K562 (cell line): ENCODE data around the gene FAM174B. TPM values are rescaled to one million over a fixed set of nuclear protein-coding genes. Genes with fewer than 3 reads are reported as not detected.
A peak's percentile ranks its signal among the peaks of the same experiment; 100 is the strongest.

Experiments
- ATAC-seq: fragments of 200-7000 bp; cut with Tn5 transposase; 3 replicates; pipeline ENCODE4 v1.9.1; 2020; ENCODE audit warnings: moderate library complexity
- BruUV-seq: library from RNA; stranded (reverse); fragments of 400-500 nt; replicated peaks from 2 replicates; lab custom pipeline; 2021; lab: Mats Ljungman, UMichigan
- CTCF ChIA-PET: fragments of 300-600 bp; formaldehyde crosslinking; extraction: SDS; loops from one replicate; lab custom pipeline; 2021; ENCODE audit warnings: low intra/inter-chr PET ratio; lab: Yijun Ruan, JAX
- POLR2A ChIA-PET: fragments of 300-600, 350-650 bp; sonication (Branson Sonifier 250); formaldehyde crosslinking; extraction: SDS; loops from one replicate; lab custom pipeline; 2021; ENCODE audit warnings: antibody characterized with exemption, inconsistent platforms; lab: Yijun Ruan, JAX
- DNase-seq, 4 experiments: peaks; one replicate each; pipeline versions ENCODE4 v3.0.0 to v3.0.0-alpha.2; 2011 to 2018; ENCODE audit warnings: low spot score in 3 of 4, mixed read lengths in 3 of 4; ENCODE audit errors: extremely low read depth in 1 of 4
- FAIRE-seq: peaks from 2 replicates; lab custom pipeline; 2011; peaks lifted over from hg19 to GRCh38; lab: Jason Lieb, UNC
- H2AFZ ChIP-seq: 2 replicates; pipeline ENCODE4 v1.6.0; 2011; ENCODE audit warnings: low read depth, low read length, control low read depth, inconsistent platforms
- H3K27ac ChIP-seq: fragments of 200-600 bp; 3 replicates; pipeline ENCODE4 v1.8.0; 2011; ENCODE audit warnings: low read depth, mild to moderate bottlenecking, control low read depth, inconsistent platforms, low read length, moderate library complexity, mixed read lengths; ENCODE audit errors: extremely low read depth
- H3K27me3 ChIP-seq, 2 experiments: fragments of 300-600 bp in 1 of 2; 2 replicates in 1 of 2; 3 replicates in 1 of 2; pipeline versions ENCODE4 v1.6.0 to v1.8.0; 2011; ENCODE audit warnings: inconsistent platforms in 2 of 2, low read length in 2 of 2, mild to moderate bottlenecking in 1 of 2, mixed read lengths in 1 of 2, moderate library complexity in 1 of 2; ENCODE audit not compliant: control insufficient read depth in 2 of 2, insufficient read depth in 2 of 2
- H3K36me3 ChIP-seq: fragments of 300-600 bp; 3 replicates; pipeline ENCODE4 v1.8.0; 2011; ENCODE audit warnings: mild to moderate bottlenecking, low read length, inconsistent platforms; ENCODE audit not compliant: control insufficient read depth, insufficient read depth
- H3K4me1 ChIP-seq, 2 experiments: fragments of 200-600 bp in 1 of 2; replicated peaks in 1 of 2; 2 replicates in 1 of 2; 3 replicates in 1 of 2; pipeline versions ENCODE4 v1.5.1 to v1.8.0; 2011; ENCODE audit warnings: inconsistent platforms in 2 of 2, low read length in 2 of 2, mild to moderate bottlenecking in 1 of 2, mixed read lengths in 1 of 2, moderate library complexity in 1 of 2; ENCODE audit not compliant: control insufficient read depth in 2 of 2, insufficient read depth in 2 of 2
- H3K4me2 ChIP-seq: 2 replicates; pipeline ENCODE4 v1.6.1; 2011; ENCODE audit warnings: low read length, control low read depth, inconsistent platforms, mixed read lengths; ENCODE audit not compliant: insufficient read depth
- H3K4me3 ChIP-seq: fragments of 200-600 bp; sonication (generic), shearing (Covaris generic); 2 replicates; pipeline ENCODE4 v1.5.1; 2016; ENCODE audit warnings: control low read depth, inconsistent platforms
- H3K79me2 ChIP-seq: fragments of 200-600 bp; 3 replicates; pipeline ENCODE4 v1.8.0; 2011; ENCODE audit warnings: low read length, inconsistent platforms; ENCODE audit not compliant: control insufficient read depth, insufficient read depth
- H3K9ac ChIP-seq, 2 experiments: 2 replicates each; pipeline versions ENCODE4 v1.6.0 to v1.6.1; 2011; ENCODE audit warnings: low read depth in 2 of 2, low read length in 2 of 2, control low read depth in 1 of 2, inconsistent platforms in 1 of 2, mild to moderate bottlenecking in 1 of 2, mixed read lengths in 1 of 2; ENCODE audit not compliant: insufficient read depth in 1 of 2
- H3K9me1 ChIP-seq: one replicate; pipeline ENCODE4 v1.6.0; 2011; ENCODE audit warnings: inconsistent platforms, mild to moderate bottlenecking, low read length, moderate library complexity; ENCODE audit not compliant: control insufficient read depth, insufficient read depth
- H3K9me3 ChIP-seq: replicated peaks from 2 replicates; pipeline ENCODE4 v1.5.1; 2011; ENCODE audit warnings: low read depth, low read length, inconsistent platforms; ENCODE audit not compliant: control insufficient read depth, insufficient read depth
- H4K20me1 ChIP-seq: replicated peaks from 2 replicates; pipeline ENCODE4 v1.6.1; 2011; ENCODE audit warnings: low read length, inconsistent platforms, mixed read lengths; ENCODE audit not compliant: control insufficient read depth, insufficient read depth
- HMBOX1 ChIP-seq: sonication (generic); IDR thresholded peaks from 2 replicates; pipeline ENCODE4 v1.6.1; 2016
- RAD21 ChIP-seq, 2 experiments: fragments of 250-450 bp in 1 of 2; fragments of 450-650 bp in 1 of 2; sonication (Bioruptor Pico) in 1 of 2; formaldehyde crosslinking in 1 of 2; IDR thresholded peaks in 1 of 2; conservative IDR thresholded peaks in 1 of 2; 2 replicates each; pipeline versions ENCODE4 v1.4.0 to v1.8.0; 2020 to 2022; ENCODE audit warnings: mild to moderate bottlenecking in 2 of 2, moderate library complexity in 1 of 2
- ZNF384 ChIP-seq: IDR thresholded peaks from 2 replicates; pipeline ENCODE4 v1.6.1; 2012; ENCODE audit warnings: low read depth, low read length, improper control_type of control experiment
- ZNF41 ChIP-seq: fragments of 250-450 bp; sonication (Bioruptor Pico); conservative IDR thresholded peaks from 2 replicates; pipeline ENCODE4 v1.4.0; 2020; ENCODE audit warnings: mild to moderate bottlenecking
- ZSCAN29 ChIP-seq: fragments of 450-650 bp; IDR thresholded peaks from 2 replicates; pipeline ENCODE4 v1.6.1; 2017
- WGBS: fragments of 100-300 bp; shearing (Covaris generic); methylation state at CpG from one replicate; pipeline ENCODE4 v1.1.6; 2016; ENCODE audit warnings: low coverage, mixed read lengths; ENCODE audit not compliant: insufficient coverage; ENCODE audit errors: missing lambda C conversion rate; 5-methylcytosine and 5-hydroxymethylcytosine counted together
- in situ Hi-C: fragments of 300-500 bp; cut with MboI; formaldehyde crosslinking; loops from 4 replicates; pipeline ENCODE4 v1.15.0; 2018; ENCODE audit warnings: inconsistent platforms, mixed read lengths
- intact Hi-C: fragments of 100-400 bp; cut with micrococcal nuclease; formaldehyde crosslinking; loops from 2 replicates; pipeline ENCODE4 v1.14.2; 2022
- polyA plus RNA-seq, 8 experiments: library from polyadenylated mRNA; depleted of rRNA in 4 of 8; stranded (reverse) in 5 of 8; unstranded in 3 of 8; fragments of >200 nt; fragmentation: Nextera tagmentation in 2 of 8; fragmentation: Illumina TruSeq in 1 of 8; extraction: Ambion mirVana in 2 of 8; extraction: Trizol in 1 of 8; gene quantifications; 2 replicates each; pipeline versions ENCODE4 v1.2.1 to v1.2.3, GENCODE V29; 2011 to 2014; ENCODE audit warnings: inconsistent platforms in 1 of 8, missing spikeins in 1 of 8
- total RNA-seq, 7 experiments: library from RNA; depleted of rRNA in 6 of 7; stranded (reverse); fragments of >200 nt in 6 of 7; fragmentation: Illumina TruSeq in 2 of 7; extraction: Trizol in 2 of 7; gene quantifications; 2 replicates each; pipeline versions ENCODE4 v1.2.1 to v1.2.3, GENCODE V29; 2011 to 2021; ENCODE audit warnings: low replicate concordance in 1 of 7
- TF ChIP-seq, protein P1 (sequence below): IDR thresholded peaks from 2 replicates; pipeline ENCODE4 v1.6.1; 2011; ENCODE audit warnings: borderline replicate concordance, low read depth, mild to moderate bottlenecking, moderate library complexity, low read length; ENCODE audit not compliant: insufficient read depth, poor library complexity, severe bottlenecking
- TF ChIP-seq, protein P2 (sequence below), 3 experiments: IDR thresholded peaks in 2 of 3; conservative IDR thresholded peaks in 1 of 3; 2 replicates each; pipeline ENCODE4 v1.5.1; 2011 to 2012; ENCODE audit warnings: low read length in 3 of 3, mild to moderate bottlenecking in 3 of 3, control low read depth in 2 of 3, improper control_type of control experiment in 1 of 3, inconsistent platforms in 1 of 3, low read depth in 1 of 3, mixed read lengths in 1 of 3, moderate library complexity in 1 of 3; ENCODE audit not compliant: insufficient read depth in 2 of 3

FAM174B gene
- total and polyA plus RNA-seq, 9 of the 15 experiments (the other 6 are each of a cell fraction or from before 2014, with no cell fraction given): 0.39 to 2.7 (median 1.9) TPM; not detected in 1

- H3K4me1 ChIP-seq: peaks cover 0 to 8% of the 10 kb centered on the region in 2 experiments; a peak in 3 of 5 replicates
- H2AFZ ChIP-seq: no peak overlapping the region
- DNase-seq: peak; percentile 25 to 45 (median 38)
- in situ Hi-C loops (no loop called here), intact Hi-C loops (loop anchor here (1.0 kb wide), 1 partner anchor 52 kb away; no protein-coding TSS in a partner anchor)
- H3K9ac ChIP-seq: no peak overlapping the region
- CTCF ChIA-PET: interaction anchor here (1.8 kb wide), 1 partner anchor 52 kb away, joined by 8 read pairs; no protein-coding TSS in a partner anchor
- H3K79me2 ChIP-seq: no peaks in the 10 kb centered on the region
- peak; percentile 90 for ATAC-seq
- FAIRE-seq: peak; percentile 76
- no peaks in the 10 kb centered on the region for H3K36me3 ChIP-seq
- H3K9me3 ChIP-seq: no peaks in the 10 kb centered on the region
- POLR2A ChIA-PET: interaction anchor here (0.6 kb wide), 2 partner anchors 14 to 78 kb away, joined by 3 to 4 read pairs; no protein-coding TSS in a partner anchor
- no TSS peak for BruUV-seq
- no peak overlapping the region for H3K4me2 ChIP-seq
- no peaks in the 10 kb centered on the region for H3K9me1 ChIP-seq
- H3K27me3 ChIP-seq: peaks cover 7 to 42% of the 10 kb centered on the region in 2 experiments; a peak in 4 of 5 replicates
- H4K20me1 ChIP-seq: no peaks in the 10 kb centered on the region
- H3K27ac ChIP-seq: no peak overlapping the region
- no peak overlapping the region for H3K4me3 ChIP-seq
- 3% methylated on average over 11 of the region's 11 CpGs for WGBS
- TF ChIP-seq ZNF41 (no peak), ZNF384 (0 out of 2 replicates have a peak, but pooled peaks have one; percentile 44), ZSCAN29 (no peak), RAD21 (CRISPR knock-in tag; conservative IDR thresholded peaks at IDR 0.05 in 1 of 2, IDR thresholded peaks at IDR 0.05 in 1 of 2) (peak in 1 of 2 experiments; percentile 44; a peak in 2 of 4 replicates), HMBOX1 (no peak)
- TF ChIP-seq, protein P1, sequence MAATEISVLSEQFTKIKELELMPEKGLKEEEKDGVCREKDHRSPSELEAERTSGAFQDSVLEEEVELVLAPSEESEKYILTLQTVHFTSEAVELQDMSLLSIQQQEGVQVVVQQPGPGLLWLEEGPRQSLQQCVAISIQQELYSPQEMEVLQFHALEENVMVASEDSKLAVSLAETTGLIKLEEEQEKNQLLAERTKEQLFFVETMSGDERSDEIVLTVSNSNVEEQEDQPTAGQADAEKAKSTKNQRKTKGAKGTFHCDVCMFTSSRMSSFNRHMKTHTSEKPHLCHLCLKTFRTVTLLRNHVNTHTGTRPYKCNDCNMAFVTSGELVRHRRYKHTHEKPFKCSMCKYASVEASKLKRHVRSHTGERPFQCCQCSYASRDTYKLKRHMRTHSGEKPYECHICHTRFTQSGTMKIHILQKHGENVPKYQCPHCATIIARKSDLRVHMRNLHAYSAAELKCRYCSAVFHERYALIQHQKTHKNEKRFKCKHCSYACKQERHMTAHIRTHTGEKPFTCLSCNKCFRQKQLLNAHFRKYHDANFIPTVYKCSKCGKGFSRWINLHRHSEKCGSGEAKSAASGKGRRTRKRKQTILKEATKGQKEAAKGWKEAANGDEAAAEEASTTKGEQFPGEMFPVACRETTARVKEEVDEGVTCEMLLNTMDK: peak; percentile 41
- TF ChIP-seq, protein P2, sequence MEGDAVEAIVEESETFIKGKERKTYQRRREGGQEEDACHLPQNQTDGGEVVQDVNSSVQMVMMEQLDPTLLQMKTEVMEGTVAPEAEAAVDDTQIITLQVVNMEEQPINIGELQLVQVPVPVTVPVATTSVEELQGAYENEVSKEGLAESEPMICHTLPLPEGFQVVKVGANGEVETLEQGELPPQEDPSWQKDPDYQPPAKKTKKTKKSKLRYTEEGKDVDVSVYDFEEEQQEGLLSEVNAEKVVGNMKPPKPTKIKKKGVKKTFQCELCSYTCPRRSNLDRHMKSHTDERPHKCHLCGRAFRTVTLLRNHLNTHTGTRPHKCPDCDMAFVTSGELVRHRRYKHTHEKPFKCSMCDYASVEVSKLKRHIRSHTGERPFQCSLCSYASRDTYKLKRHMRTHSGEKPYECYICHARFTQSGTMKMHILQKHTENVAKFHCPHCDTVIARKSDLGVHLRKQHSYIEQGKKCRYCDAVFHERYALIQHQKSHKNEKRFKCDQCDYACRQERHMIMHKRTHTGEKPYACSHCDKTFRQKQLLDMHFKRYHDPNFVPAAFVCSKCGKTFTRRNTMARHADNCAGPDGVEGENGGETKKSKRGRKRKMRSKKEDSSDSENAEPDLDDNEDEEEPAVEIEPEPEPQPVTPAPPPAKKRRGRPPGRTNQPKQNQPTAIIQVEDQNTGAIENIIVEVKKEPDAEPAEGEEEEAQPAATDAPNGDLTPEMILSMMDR (IDR thresholded peaks at IDR 0.05 in 2 of 3, conservative IDR thresholded peaks at IDR 0.05 in 1 of 3; ENCODE audit: insufficient read depth in 2 of 3, low read depth in 1 of 3, low read length in 3 of 3): peak; percentile 50 to 56 (median 54); a peak in 5 of 6 replicates
Measured at GRCh38 chr15:92631721-92632120, 23.9 kb downstream of the FAM174B start.
